ENCODE results near the gene RASAL2.
"Not testable (repeated sequence)": the region's sequence is repeated elsewhere in the genome, so short reads cannot be mapped to it uniquely, and the experiment has no call there.

The RASAL2 gene

DNA sequence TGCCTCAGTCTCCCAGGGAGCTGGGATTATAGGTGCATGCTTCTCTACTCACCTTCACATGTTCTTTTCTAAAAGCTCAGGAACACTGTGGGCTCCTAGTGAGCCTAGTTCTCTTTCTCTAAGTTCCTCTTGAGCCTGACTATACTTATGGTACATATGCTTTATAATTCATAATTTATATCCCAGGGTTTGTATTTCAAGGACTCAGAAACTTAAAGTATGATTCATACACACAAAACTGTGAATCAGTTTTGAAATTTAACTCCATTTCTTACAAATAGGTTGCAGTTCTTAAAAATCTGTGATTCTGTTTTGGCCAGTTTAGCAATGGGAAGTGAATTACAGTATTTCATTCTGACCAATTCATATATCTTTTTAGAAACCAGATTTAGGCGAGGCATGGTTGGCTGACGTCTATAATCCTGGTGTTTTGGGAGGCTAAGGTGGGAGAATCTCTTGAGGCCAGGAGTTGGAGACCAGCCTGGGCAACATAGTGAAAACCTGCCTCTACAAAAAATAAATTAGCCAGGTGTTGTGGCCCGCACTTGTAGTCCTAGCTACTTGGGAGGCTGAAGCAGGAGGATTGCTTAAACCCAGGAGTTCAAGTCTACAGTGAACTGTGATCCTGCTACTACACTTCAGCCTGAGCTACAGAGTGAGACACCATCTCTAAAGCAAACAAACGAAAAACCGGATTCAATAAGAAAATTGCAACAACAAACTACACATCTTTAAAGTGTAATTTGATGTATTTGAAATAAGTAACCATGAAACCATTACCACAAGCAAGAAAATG is 15.6 kb downstream of the RASAL2 start:
- peak in 1 of 2 donors; percentile 54 for DNase-seq (ENCODE audit: low read depth in 2 of 2)
- H3K4me3 ChIP-seq (replicated peaks in 1 of 2; ENCODE audit: low read depth in 2 of 2, low read length in 2 of 2): no peak overlapping the region
- TF ChIP-seq, protein P1, sequence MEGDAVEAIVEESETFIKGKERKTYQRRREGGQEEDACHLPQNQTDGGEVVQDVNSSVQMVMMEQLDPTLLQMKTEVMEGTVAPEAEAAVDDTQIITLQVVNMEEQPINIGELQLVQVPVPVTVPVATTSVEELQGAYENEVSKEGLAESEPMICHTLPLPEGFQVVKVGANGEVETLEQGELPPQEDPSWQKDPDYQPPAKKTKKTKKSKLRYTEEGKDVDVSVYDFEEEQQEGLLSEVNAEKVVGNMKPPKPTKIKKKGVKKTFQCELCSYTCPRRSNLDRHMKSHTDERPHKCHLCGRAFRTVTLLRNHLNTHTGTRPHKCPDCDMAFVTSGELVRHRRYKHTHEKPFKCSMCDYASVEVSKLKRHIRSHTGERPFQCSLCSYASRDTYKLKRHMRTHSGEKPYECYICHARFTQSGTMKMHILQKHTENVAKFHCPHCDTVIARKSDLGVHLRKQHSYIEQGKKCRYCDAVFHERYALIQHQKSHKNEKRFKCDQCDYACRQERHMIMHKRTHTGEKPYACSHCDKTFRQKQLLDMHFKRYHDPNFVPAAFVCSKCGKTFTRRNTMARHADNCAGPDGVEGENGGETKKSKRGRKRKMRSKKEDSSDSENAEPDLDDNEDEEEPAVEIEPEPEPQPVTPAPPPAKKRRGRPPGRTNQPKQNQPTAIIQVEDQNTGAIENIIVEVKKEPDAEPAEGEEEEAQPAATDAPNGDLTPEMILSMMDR (IDR thresholded peaks at IDR 0.05; ENCODE audit: low read depth, low read length): no peak

- TF ChIP-seq, protein P1 (IDR thresholded peaks at IDR 0.05; ENCODE audit: low read depth, low read length): no peak
- DNase-seq (ENCODE audit: low read depth in 2 of 2): no peak
- H3K4me3 ChIP-seq (replicated peaks in 1 of 2; ENCODE audit: low read depth in 2 of 2, low read length in 2 of 2): no peak overlapping the region
These were observed 21.4 kb downstream of the RASAL2 start for GRCh38 chr1:178115260-178115659.

- TF ChIP-seq, protein P1 (IDR thresholded peaks at IDR 0.05; ENCODE audit: low read depth, low read length): no peak
- no peak for DNase-seq (ENCODE audit: low read depth in 2 of 2)
- no peak overlapping the region for H3K4me3 ChIP-seq (replicated peaks in 1 of 2; ENCODE audit: low read depth in 2 of 2, low read length in 2 of 2)
These were observed 24.6 kb downstream of the RASAL2 start for GRCh38 chr1:178118524-178118923.

GRCh38 chr1:178119628-178120027 is 25.7 kb downstream of the RASAL2 start:
- TF ChIP-seq, protein P1 (IDR thresholded peaks at IDR 0.05; ENCODE audit: low read depth, low read length): no peak
- no peak for DNase-seq (ENCODE audit: low read depth in 2 of 2)

DNA sequence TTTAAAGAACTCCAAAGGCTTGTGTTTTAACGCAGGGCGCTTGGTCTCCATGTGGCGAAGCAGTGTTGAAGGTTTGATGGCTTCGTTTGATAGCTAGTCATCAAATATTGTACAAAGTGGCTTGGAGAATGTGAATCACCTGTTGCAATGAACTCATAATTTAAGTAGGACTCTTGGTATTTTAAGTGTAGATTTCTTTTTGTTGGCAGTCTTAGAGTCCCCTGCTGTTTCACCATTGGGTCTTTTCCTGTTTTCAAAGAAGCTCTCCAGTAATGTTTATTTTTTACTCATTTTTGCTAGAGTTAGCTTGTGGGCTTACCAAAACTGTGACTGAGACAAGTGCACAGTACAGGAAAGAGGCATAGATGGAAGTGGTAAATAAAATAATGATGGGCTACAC is 26.2 kb downstream of the RASAL2 start:
- no peak overlapping the region for H3K4me3 ChIP-seq (replicated peaks in 1 of 2; ENCODE audit: low read depth in 2 of 2, low read length in 2 of 2)
- no peak for DNase-seq (ENCODE audit: low read depth in 2 of 2)

More at GRCh38 chr1:178119628-178120027, 25.7 kb downstream of the RASAL2 start:
- H3K4me3 ChIP-seq (replicated peaks in 1 of 2; ENCODE audit: low read depth in 2 of 2, low read length in 2 of 2): no peak overlapping the region

GRCh38 chr1:178120520-178121052 is 26.7 kb downstream of the RASAL2 start:
- not testable (repeated sequence) for DNase-seq (ENCODE audit: low read depth in 2 of 2); H3K4me3 ChIP-seq (replicated peaks in 1 of 2; ENCODE audit: low read depth in 2 of 2, low read length in 2 of 2)

More for the DNA sequence above, 26.2 kb downstream of the RASAL2 start:
- TF ChIP-seq, protein P1 (IDR thresholded peaks at IDR 0.05; ENCODE audit: low read depth, low read length): no peak

DNA sequence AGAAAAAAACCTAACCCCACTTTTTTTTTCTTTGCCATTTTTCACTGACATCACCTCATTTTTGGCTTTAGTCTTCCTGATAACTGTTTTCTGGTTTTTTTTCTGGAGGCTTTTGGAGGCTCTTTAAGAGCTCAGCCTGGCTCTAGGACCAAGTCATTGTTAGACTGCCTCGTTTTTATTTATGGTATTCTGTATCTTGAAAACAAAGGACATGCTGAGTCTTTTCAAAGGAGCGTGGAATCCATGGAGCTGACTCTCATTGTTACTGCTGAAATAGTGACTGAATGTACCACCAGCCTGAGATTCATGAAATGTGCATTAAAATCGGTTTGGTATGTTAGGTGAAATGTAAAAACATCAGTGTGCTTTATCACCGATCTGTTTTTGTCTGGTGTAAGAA is 28.0 kb downstream of the RASAL2 start:
- DNase-seq (ENCODE audit: low read depth in 2 of 2): peak in 1 of 2 donors; percentile 51
- TF ChIP-seq, protein P1 (IDR thresholded peaks at IDR 0.05; ENCODE audit: low read depth, low read length): no peak
- no peak overlapping the region for H3K4me3 ChIP-seq (replicated peaks in 1 of 2; ENCODE audit: low read depth in 2 of 2, low read length in 2 of 2)
